HEK293 (cell line): Measurements from ENCODE around the gene KCNE4.

Experiments used
- CTCF ChIA-PET: fragments of 350-600 bp; formaldehyde crosslinking; extraction: SDS; loops from one replicate; lab custom pipeline; 2021; ENCODE audit warnings: antibody characterized with exemption; lab: Yijun Ruan, JAX
- POLR2A ChIA-PET: fragments of 300-600 bp; formaldehyde crosslinking; extraction: SDS; loops from one replicate; lab custom pipeline; 2020; ENCODE audit warnings: antibody characterized with exemption, inconsistent platforms; lab: Yijun Ruan, JAX
- H3K27ac ChIP-seq: fragments of 200-500 bp; sonication (Bioruptor generic); 2 replicates; pipeline ENCODE4 v1.5.1; 2014; ENCODE audit warnings: low read depth, low read length, control low read depth, inconsistent platforms; ENCODE audit errors: extremely low read depth
- H3K36me3 ChIP-seq, 2 experiments: fragments of 200-500 bp in 1 of 2; sonication (Bioruptor generic) in 1 of 2; 1 replicate in 1 of 2; 2 replicates in 1 of 2; pipeline ENCODE4 v1.5.1; 2014 to 2017; ENCODE audit warnings: inconsistent platforms in 2 of 2, low read length in 2 of 2; ENCODE audit not compliant: control insufficient read depth in 2 of 2, insufficient read depth in 1 of 2
- H3K4me1 ChIP-seq: fragments of 200-500 bp; sonication (Bioruptor generic); 2 replicates; pipeline ENCODE4 v1.5.1; 2014; ENCODE audit warnings: mild to moderate bottlenecking, low read length, inconsistent platforms; ENCODE audit not compliant: control insufficient read depth, insufficient read depth
- H3K4me3 ChIP-seq: 2 replicates; pipeline ENCODE4 v1.5.1; 2011; ENCODE audit warnings: low read depth, mild to moderate bottlenecking, control low read depth, low read length, moderate library complexity
- H3K9me3 ChIP-seq: fragments of 200-500 bp; sonication (Bioruptor generic); 2 replicates; pipeline ENCODE4 v1.5.1; 2014; ENCODE audit warnings: low read depth, low read length, inconsistent platforms; ENCODE audit not compliant: control insufficient read depth, insufficient read depth
- KLF10 ChIP-seq: fragments of 450-650 bp; IDR thresholded peaks from 2 replicates; pipeline ENCODE4 v1.5.1; 2018; ENCODE audit warnings: missing biosample characterization, mild to moderate bottlenecking, missing genetic modification characterization
- MZF1 ChIP-seq: fragments of 450-650 bp; formaldehyde crosslinking; IDR thresholded peaks from 2 replicates; pipeline ENCODE4 v1.5.1; 2017; ENCODE audit warnings: missing biosample characterization, missing genetic modification characterization, borderline replicate concordance
- OVOL3 ChIP-seq: fragments of 450-650 bp; formaldehyde crosslinking; IDR thresholded peaks from 2 replicates; pipeline ENCODE4 v1.5.1; 2016; ENCODE audit warnings: missing biosample characterization, missing genetic modification characterization
- PRDM1 ChIP-seq: fragments of 450-650 bp; formaldehyde crosslinking; IDR thresholded peaks from 2 replicates; pipeline ENCODE4; 2016; ENCODE audit warnings: missing biosample characterization, missing genetic modification characterization
- SALL2 ChIP-seq: fragments of 450-650 bp; formaldehyde crosslinking; IDR thresholded peaks from 2 replicates; pipeline ENCODE4 v1.5.0; 2017; ENCODE audit warnings: missing biosample characterization, mild to moderate bottlenecking, missing genetic modification characterization, borderline replicate concordance
- SCRT2 ChIP-seq: fragments of 450-650 bp; formaldehyde crosslinking; IDR thresholded peaks from 2 replicates; pipeline ENCODE4 v1.5.1; 2016; ENCODE audit warnings: missing biosample characterization, missing genetic modification characterization
- SP3 ChIP-seq: fragments of 450-650 bp; formaldehyde crosslinking; IDR thresholded peaks from 2 replicates; pipeline ENCODE4 v1.5.1; 2016; ENCODE audit warnings: missing biosample characterization, missing genetic modification characterization
- WT1 ChIP-seq: fragments of 450-650 bp; formaldehyde crosslinking; IDR thresholded peaks from 2 replicates; pipeline ENCODE4 v1.5.1; 2016; ENCODE audit warnings: missing biosample characterization, missing genetic modification characterization
- ZNF184 ChIP-seq: fragments of 450-650 bp; IDR thresholded peaks from 2 replicates; pipeline ENCODE4 v1.5.1; 2018; ENCODE audit warnings: missing biosample characterization, mild to moderate bottlenecking, missing genetic modification characterization
- ZNF23 ChIP-seq: fragments of 450-650 bp; formaldehyde crosslinking; IDR thresholded peaks from 2 replicates; pipeline ENCODE4 v1.5.1; 2016; ENCODE audit warnings: missing biosample characterization, missing genetic modification characterization, borderline replicate concordance
- ZNF366 ChIP-seq: fragments of 450-650 bp; formaldehyde crosslinking; conservative IDR thresholded peaks from 2 replicates; pipeline ENCODE4 v1.5.1; 2016; ENCODE audit warnings: missing biosample characterization, missing genetic modification characterization
- ZNF426 ChIP-seq: fragments of 450-650 bp; formaldehyde crosslinking; IDR thresholded peaks from 2 replicates; pipeline ENCODE4 v1.5.1; 2017; ENCODE audit warnings: missing biosample characterization, missing genetic modification characterization, mild to moderate bottlenecking, inconsistent platforms, moderate library complexity
- ZNF473 ChIP-seq: fragments of 450-650 bp; formaldehyde crosslinking; IDR thresholded peaks from 2 replicates; pipeline ENCODE4 v1.5.1; 2017; ENCODE audit warnings: missing biosample characterization, missing genetic modification characterization
- ZNF596 ChIP-seq: fragments of 450-650 bp; IDR thresholded peaks from 2 replicates; pipeline ENCODE4 v1.5.0; 2018; ENCODE audit warnings: missing biosample characterization, mild to moderate bottlenecking, missing genetic modification characterization, moderate library complexity
- ZNF785 ChIP-seq: fragments of 450-650 bp; formaldehyde crosslinking; IDR thresholded peaks from 2 replicates; pipeline ENCODE4 v1.5.1; 2016; ENCODE audit warnings: missing biosample characterization, missing genetic modification characterization
- TF ChIP-seq, protein P1 (sequence below): fragments of 450-650 bp; formaldehyde crosslinking; IDR thresholded peaks from 2 replicates; pipeline ENCODE4 v1.5.1; 2016; ENCODE audit warnings: missing biosample characterization, missing genetic modification characterization, low read depth
- TF ChIP-seq, protein P2 (sequence below): fragments of 450-650 bp; formaldehyde crosslinking; IDR thresholded peaks from 2 replicates; pipeline ENCODE4 v1.5.0; 2017; ENCODE audit warnings: missing biosample characterization, missing genetic modification characterization, borderline replicate concordance
- TF ChIP-seq, protein P3 (sequence below): fragments of 450-650 bp; formaldehyde crosslinking; IDR thresholded peaks from 2 replicates; pipeline ENCODE4 v1.5.1; 2016; ENCODE audit warnings: missing biosample characterization, missing genetic modification characterization
- TF ChIP-seq, protein P4 (sequence below): fragments of 450-650 bp; formaldehyde crosslinking; IDR thresholded peaks from 2 replicates; pipeline ENCODE4 v1.5.1; 2016; ENCODE audit warnings: missing biosample characterization, missing genetic modification characterization
- TF ChIP-seq, protein P5 (sequence below): fragments of 450-650 bp; formaldehyde crosslinking; IDR thresholded peaks from 2 replicates; pipeline ENCODE4 v1.5.1; 2017; ENCODE audit warnings: missing biosample characterization, mild to moderate bottlenecking, missing genetic modification characterization, moderate library complexity
- TF ChIP-seq, protein P6 (sequence below): fragments of 450-650 bp; formaldehyde crosslinking; IDR thresholded peaks from 2 replicates; pipeline ENCODE4 v1.5.1; 2016; ENCODE audit warnings: missing biosample characterization, missing genetic modification characterization, borderline replicate concordance

KCNE4 gene

DNA sequence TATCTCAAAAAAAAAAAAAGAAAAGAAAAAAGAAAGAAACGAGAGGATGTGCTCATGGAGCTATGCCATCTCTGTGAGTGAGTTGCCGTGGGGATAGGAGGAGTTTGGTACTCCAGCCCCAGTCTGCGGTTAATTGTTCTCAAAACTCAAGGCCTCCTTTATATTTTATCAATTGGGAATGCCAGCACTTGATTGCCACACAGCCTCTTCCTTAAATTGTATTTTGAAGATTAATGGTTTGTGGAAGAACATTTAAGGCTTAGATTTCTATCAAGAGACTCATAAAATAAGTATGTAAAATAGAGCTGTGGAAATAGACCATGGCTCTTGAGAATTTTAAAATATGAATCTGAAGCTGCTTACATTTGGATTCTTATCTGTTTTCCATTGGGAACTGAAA lies 29.8 kb downstream of the KCNE4 start (continued):
- TF ChIP-seq, protein P1, sequence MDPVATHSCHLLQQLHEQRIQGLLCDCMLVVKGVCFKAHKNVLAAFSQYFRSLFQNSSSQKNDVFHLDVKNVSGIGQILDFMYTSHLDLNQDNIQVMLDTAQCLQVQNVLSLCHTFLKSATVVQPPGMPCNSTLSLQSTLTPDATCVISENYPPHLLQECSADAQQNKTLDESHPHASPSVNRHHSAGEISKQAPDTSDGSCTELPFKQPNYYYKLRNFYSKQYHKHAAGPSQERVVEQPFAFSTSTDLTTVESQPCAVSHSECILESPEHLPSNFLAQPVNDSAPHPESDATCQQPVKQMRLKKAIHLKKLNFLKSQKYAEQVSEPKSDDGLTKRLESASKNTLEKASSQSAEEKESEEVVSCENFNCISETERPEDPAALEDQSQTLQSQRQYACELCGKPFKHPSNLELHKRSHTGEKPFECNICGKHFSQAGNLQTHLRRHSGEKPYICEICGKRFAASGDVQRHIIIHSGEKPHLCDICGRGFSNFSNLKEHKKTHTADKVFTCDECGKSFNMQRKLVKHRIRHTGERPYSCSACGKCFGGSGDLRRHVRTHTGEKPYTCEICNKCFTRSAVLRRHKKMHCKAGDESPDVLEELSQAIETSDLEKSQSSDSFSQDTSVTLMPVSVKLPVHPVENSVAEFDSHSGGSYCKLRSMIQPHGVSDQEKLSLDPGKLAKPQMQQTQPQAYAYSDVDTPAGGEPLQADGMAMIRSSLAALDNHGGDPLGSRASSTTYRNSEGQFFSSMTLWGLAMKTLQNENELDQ (tag by site-specific recombination) = no peak

DNA sequence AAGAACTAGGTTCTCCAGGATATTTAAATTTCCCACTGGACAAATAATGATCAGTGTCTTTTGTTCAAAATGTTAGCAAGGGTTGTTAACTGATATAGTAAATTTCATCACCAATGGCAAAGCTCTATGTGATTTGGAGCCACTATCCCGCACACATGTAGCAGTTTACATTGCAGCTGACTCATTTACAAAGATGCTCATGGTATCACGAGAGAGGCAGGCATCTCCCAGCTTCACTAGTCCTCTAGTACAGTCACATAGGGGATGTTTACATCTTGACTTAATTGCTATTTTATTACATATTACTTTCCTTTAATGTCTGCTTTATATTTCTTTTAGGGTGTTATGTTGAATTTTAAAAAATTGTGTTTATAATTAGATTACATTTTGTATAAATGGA lies 30.7 kb downstream of the KCNE4 start:
- ChIA-PET CTCF (no interaction called here), POLR2A (no interaction called here)
- no peak overlapping the region for H3K27ac ChIP-seq
- H3K4me3 ChIP-seq = no peak overlapping the region
- H3K36me3 ChIP-seq = no peaks in the 10 kb centered on the region
- no peaks in the 10 kb centered on the region for H3K9me3 ChIP-seq
- no peaks in the 10 kb centered on the region for H3K4me1 ChIP-seq
- TF ChIP-seq OVOL3 (tag by site-specific recombination) (no peak), ZNF184 (no peak), MZF1 (tag by site-specific recombination) (no peak), ZNF785 (tag by site-specific recombination) (no peak), KLF10 (tag by site-specific recombination) (no peak), PRDM1 (tag by site-specific recombination) (no peak), WT1 (tag by site-specific recombination) (no peak), SP3 (no peak), SCRT2 (tag by site-specific recombination) (no peak)
- TF ChIP-seq, protein P2, sequence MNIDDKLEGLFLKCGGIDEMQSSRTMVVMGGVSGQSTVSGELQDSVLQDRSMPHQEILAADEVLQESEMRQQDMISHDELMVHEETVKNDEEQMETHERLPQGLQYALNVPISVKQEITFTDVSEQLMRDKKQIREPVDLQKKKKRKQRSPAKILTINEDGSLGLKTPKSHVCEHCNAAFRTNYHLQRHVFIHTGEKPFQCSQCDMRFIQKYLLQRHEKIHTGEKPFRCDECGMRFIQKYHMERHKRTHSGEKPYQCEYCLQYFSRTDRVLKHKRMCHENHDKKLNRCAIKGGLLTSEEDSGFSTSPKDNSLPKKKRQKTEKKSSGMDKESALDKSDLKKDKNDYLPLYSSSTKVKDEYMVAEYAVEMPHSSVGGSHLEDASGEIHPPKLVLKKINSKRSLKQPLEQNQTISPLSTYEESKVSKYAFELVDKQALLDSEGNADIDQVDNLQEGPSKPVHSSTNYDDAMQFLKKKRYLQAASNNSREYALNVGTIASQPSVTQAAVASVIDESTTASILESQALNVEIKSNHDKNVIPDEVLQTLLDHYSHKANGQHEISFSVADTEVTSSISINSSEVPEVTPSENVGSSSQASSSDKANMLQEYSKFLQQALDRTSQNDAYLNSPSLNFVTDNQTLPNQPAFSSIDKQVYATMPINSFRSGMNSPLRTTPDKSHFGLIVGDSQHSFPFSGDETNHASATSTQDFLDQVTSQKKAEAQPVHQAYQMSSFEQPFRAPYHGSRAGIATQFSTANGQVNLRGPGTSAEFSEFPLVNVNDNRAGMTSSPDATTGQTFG (tag by site-specific recombination) = no peak
- TF ChIP-seq, protein P3, sequence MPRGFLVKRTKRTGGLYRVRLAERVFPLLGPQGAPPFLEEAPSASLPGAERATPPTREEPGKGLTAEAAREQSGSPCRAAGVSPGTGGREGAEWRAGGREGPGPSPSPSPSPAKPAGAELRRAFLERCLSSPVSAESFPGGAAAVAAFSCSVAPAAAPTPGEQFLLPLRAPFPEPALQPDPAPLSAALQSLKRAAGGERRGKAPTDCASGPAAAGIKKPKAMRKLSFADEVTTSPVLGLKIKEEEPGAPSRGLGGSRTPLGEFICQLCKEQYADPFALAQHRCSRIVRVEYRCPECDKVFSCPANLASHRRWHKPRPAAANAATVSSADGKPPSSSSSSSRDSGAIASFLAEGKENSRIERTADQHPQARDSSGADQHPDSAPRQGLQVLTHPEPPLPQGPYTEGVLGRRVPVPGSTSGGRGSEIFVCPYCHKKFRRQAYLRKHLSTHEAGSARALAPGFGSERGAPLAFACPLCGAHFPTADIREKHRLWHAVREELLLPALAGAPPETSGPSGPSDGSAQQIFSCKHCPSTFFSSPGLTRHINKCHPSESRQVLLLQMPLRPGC (tag by site-specific recombination) = no peak

DNA sequence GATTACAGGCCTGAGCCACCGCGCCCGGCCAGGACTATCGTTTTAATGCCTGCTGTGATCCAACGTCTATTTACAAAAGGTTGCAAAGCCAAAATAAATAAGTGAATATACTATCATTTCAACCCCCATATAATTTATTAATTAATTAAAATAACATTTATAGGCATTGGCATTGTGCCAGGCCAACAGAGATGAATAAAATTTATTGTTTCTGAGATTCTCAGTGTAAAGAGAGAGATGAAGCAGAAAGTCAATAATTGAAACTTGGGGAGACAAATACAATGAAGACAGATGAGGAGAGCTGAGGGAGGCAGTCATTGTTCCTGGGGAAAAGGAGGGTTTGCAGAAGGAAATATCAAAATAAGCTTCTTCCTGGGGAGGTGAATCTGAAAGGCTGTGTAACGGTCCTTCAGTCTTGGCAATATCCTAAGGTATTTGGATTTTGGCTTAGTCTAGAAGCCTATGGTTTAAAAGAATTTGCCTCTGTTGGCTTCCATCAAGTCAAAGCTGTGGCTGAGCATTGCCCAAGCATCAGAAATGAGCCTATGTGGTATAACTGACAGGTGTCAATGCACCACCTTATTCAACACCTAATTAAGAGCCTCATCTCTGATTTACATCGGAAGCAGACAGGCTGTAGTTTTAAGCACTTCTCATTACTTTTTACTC lies 31.5 kb downstream of the KCNE4 start:
- H3K36me3 ChIP-seq = no peaks in the 10 kb centered on the region
- POLR2A ChIA-PET = no interaction called here
- H3K27ac ChIP-seq = no peak overlapping the region
- H3K9me3 ChIP-seq = no peaks in the 10 kb centered on the region
- H3K4me1 ChIP-seq = no peaks in the 10 kb centered on the region
- no peak overlapping the region for H3K4me3 ChIP-seq
- CTCF ChIA-PET = interaction anchor here (0.6 kb wide), 2 partner anchors 70 to 96 kb away, joined by 3 to 4 read pairs; no protein-coding TSS in a partner anchor
- no peak for TF ChIP-seq ZNF596
- TF ChIP-seq, protein P4, sequence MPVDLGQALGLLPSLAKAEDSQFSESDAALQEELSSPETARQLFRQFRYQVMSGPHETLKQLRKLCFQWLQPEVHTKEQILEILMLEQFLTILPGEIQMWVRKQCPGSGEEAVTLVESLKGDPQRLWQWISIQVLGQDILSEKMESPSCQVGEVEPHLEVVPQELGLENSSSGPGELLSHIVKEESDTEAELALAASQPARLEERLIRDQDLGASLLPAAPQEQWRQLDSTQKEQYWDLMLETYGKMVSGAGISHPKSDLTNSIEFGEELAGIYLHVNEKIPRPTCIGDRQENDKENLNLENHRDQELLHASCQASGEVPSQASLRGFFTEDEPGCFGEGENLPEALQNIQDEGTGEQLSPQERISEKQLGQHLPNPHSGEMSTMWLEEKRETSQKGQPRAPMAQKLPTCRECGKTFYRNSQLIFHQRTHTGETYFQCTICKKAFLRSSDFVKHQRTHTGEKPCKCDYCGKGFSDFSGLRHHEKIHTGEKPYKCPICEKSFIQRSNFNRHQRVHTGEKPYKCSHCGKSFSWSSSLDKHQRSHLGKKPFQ = no peak
- no peak for TF ChIP-seq ZNF23
- TF ChIP-seq ZNF473 (tag by site-specific recombination) = no peak
- TF ChIP-seq, protein P5, sequence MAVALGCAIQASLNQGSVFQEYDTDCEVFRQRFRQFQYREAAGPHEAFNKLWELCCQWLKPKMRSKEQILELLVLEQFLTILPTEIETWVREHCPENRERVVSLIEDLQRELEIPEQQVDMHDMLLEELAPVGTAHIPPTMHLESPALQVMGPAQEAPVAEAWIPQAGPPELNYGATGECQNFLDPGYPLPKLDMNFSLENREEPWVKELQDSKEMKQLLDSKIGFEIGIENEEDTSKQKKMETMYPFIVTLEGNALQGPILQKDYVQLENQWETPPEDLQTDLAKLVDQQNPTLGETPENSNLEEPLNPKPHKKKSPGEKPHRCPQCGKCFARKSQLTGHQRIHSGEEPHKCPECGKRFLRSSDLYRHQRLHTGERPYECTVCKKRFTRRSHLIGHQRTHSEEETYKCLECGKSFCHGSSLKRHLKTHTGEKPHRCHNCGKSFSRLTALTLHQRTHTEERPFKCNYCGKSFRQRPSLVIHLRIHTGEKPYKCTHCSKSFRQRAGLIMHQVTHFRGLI (tag by site-specific recombination) = no peak
- TF ChIP-seq ZNF366 (tag by site-specific recombination) = no peak
- TF ChIP-seq ZNF426 (tag by site-specific recombination) = no peak
- TF ChIP-seq, protein P6, sequence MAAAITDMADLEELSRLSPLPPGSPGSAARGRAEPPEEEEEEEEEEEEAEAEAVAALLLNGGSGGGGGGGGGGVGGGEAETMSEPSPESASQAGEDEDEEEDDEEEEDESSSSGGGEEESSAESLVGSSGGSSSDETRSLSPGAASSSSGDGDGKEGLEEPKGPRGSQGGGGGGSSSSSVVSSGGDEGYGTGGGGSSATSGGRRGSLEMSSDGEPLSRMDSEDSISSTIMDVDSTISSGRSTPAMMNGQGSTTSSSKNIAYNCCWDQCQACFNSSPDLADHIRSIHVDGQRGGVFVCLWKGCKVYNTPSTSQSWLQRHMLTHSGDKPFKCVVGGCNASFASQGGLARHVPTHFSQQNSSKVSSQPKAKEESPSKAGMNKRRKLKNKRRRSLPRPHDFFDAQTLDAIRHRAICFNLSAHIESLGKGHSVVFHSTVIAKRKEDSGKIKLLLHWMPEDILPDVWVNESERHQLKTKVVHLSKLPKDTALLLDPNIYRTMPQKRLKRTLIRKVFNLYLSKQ (tag by site-specific recombination) = no peak
- no peak for TF ChIP-seq SALL2
- no peak for TF ChIP-seq ZNF785 (tag by site-specific recombination)
